Mucosa of stomach (tissue), 1 donor: ENCODE measurements around the gene MRPS6.

Experiments
- H3K27me3 ChIP-seq: one replicate; pipeline ENCODE4 v1.7.0; 2013; ENCODE audit warnings: mild to moderate bottlenecking, low read length; ENCODE audit not compliant: control insufficient read depth, insufficient read depth
- H3K36me3 ChIP-seq: one replicate; pipeline ENCODE4 v1.7.0; 2013; ENCODE audit warnings: low read length; ENCODE audit not compliant: control insufficient read depth, insufficient read depth
- H3K4me1 ChIP-seq: one replicate; pipeline ENCODE4 v1.7.0; 2013; ENCODE audit warnings: mild to moderate bottlenecking, low read length; ENCODE audit not compliant: control insufficient read depth, insufficient read depth
- H3K4me3 ChIP-seq: one replicate; pipeline ENCODE4 v1.7.0; 2013; ENCODE audit warnings: low read length
- H3K9ac ChIP-seq: one replicate; pipeline ENCODE4 v1.7.0; 2013; ENCODE audit warnings: mild to moderate bottlenecking, low read length, moderate library complexity
- H3K9me3 ChIP-seq: one replicate; pipeline ENCODE4 v1.7.0; 2013; ENCODE audit warnings: mild to moderate bottlenecking, low read length, moderate library complexity; ENCODE audit not compliant: control insufficient read depth
- donor health status: Pancreatic carcinoma.

MRPS6 gene

DNA sequence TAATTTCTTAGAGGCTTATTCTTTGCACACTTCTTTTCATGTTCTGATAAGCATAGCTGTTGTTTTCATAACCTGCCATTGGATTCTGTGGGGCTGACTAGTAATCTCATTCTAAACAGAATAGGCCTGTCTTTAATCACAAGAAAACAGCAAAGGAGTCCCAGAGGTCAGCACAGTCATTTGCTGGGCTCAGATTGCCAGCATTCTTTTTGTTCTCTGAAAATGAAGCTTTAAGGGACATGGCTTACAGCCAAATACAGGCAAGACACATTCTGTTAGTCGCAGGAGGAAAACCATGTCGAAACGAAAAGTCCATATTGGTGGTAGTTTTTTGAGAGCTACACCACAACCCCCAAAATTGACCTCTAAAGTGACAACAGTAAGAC is 75.0 kb downstream of the MRPS6 start:
- Histone ChIP-seq H3K9ac (no peak overlapping the region), H3K4me3 (no peak overlapping the region), H3K36me3 (no peaks in the 10 kb centered on the region), H3K9me3 (no peaks in the 10 kb centered on the region), H3K4me1 (no peaks in the 10 kb centered on the region), H3K27me3 (no peaks in the 10 kb centered on the region)

DNA sequence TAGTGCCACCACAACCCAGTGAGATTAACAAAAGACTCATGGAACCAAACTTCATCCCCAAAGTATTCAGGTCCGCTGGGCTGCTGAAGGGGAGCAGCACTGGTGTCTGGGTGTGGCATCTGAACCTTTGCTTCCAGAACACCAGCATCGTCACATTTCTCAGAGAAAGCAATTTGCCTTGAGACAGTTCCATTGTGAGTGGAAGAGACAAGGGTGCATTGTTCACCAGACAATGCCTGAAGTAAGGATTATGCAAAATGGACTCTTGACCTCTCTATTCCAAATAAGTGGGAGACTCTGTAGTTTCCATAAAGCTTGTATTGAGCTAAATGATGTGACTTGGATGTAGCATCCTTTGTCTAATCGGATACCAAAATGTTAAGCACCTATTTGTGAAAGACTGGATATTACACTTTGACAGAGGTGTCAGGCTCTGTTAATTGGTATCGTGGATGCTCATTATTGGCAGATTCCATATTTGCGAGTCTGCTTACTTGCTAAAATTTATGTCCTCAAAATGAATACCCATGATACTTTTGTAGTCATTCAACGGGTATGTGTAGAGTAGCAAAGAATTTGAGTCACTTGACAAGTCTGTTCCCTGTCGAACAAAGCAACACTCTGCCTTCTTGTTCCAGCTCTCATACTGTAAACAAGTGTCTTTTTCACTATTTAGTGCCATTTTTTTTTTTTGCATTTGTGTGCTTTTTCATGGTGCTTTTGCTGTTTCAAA is 75.6 kb downstream of the MRPS6 start:
- Histone ChIP-seq H3K9me3 (no peaks in the 10 kb centered on the region), H3K4me3 (no peak overlapping the region), H3K4me1 (no peaks in the 10 kb centered on the region), H3K36me3 (no peaks in the 10 kb centered on the region), H3K27me3 (no peaks in the 10 kb centered on the region), H3K9ac (no peak overlapping the region)

DNA sequence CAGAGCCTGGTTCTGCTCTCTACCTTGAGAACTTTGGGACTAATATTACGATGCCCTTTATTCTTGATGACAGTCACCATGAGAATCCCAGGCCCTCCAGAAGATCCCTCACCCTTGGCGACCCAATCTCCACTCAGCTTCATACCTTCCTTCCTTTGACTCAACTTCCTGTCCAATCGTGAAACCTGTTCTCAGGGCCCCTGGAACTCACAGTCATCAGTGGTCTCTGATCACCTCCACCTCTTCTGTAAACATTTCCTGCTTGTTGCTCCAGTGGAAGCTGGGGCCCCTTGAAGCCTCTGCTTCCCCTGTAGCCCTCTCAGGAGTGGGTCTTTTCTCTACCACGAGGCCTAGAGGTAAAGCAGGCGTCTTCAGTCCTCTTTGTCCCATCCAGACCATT is 79.1 kb downstream of the MRPS6 start:
- Histone ChIP-seq H3K9ac (no peak overlapping the region), H3K36me3 (no peaks in the 10 kb centered on the region), H3K4me3 (no peak overlapping the region), H3K4me1 (no peaks in the 10 kb centered on the region), H3K27me3 (no peaks in the 10 kb centered on the region), H3K9me3 (no peaks in the 10 kb centered on the region)

DNA sequence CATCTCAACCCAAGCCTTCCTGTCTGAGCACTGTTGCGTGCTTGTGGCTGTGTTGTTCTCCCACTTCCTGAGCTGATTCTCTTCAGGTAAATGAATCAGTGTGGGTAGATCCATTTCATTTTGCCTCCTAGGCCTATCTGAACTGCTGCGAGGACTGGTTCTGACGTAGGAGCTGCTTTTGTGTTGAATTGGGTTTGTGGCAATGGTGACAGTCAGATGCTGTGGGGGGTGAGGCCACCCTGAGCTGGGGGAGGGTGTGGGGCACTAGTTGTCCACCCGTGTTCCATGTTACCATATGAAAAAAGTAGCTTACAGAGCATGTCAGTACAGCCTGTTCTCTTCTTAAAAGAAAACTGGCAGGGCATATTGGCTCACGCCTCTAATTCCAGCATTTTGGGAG is 81.5 kb downstream of the MRPS6 start:
- Histone ChIP-seq H3K27me3 (no peaks in the 10 kb centered on the region), H3K9ac (no peak overlapping the region), H3K9me3 (no peaks in the 10 kb centered on the region), H3K4me1 (no peaks in the 10 kb centered on the region), H3K36me3 (no peaks in the 10 kb centered on the region), H3K4me3 (no peak overlapping the region)

DNA sequence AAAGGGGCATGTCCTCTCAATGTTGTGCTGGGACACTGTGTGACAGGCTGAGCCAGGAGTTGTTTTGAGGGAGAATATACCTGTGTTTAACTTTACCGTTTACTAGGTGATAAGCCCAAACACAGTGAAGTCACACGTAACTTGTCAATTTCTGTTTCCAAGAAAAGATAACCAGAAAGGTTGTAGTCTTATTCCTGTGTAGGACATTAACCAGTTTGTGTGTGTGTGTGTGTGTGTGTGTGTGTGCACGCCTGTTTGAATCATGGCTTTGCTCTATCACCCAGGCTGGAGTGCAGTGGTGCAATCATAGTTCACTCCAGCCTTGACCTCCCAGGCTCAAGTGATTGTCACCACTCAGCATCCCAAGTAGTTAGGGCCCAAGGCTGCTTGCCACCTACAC is 83.6 kb downstream of the MRPS6 start:
- Histone ChIP-seq H3K36me3 (no peaks in the 10 kb centered on the region), H3K27me3 (no peaks in the 10 kb centered on the region), H3K9me3 (no peaks in the 10 kb centered on the region), H3K4me1 (no peaks in the 10 kb centered on the region), H3K4me3 (no peak overlapping the region), H3K9ac (no peak overlapping the region)

DNA sequence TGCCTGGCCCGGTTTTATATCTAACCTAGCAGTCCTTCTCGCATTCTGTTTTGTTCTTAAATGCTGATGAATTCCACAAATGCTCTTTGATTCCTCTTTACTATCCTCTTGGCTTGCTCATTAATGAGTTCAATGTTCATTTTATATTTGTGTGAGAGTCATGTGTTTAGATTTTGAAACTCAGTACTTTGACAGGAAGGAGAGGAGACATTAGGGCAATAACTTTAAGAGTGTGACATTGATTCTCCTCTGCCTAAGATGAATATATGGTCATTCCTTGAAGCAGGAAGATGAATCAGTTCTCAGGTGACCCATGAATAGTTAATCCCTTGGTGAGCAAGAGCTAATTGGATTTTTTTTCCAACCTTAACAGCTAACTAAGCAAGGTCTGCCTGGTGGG is 84.1 kb downstream of the MRPS6 start:
- Histone ChIP-seq H3K4me1 (no peaks in the 10 kb centered on the region), H3K9me3 (no peaks in the 10 kb centered on the region), H3K4me3 (no peak overlapping the region), H3K9ac (no peak overlapping the region), H3K27me3 (no peaks in the 10 kb centered on the region), H3K36me3 (no peaks in the 10 kb centered on the region)

DNA sequence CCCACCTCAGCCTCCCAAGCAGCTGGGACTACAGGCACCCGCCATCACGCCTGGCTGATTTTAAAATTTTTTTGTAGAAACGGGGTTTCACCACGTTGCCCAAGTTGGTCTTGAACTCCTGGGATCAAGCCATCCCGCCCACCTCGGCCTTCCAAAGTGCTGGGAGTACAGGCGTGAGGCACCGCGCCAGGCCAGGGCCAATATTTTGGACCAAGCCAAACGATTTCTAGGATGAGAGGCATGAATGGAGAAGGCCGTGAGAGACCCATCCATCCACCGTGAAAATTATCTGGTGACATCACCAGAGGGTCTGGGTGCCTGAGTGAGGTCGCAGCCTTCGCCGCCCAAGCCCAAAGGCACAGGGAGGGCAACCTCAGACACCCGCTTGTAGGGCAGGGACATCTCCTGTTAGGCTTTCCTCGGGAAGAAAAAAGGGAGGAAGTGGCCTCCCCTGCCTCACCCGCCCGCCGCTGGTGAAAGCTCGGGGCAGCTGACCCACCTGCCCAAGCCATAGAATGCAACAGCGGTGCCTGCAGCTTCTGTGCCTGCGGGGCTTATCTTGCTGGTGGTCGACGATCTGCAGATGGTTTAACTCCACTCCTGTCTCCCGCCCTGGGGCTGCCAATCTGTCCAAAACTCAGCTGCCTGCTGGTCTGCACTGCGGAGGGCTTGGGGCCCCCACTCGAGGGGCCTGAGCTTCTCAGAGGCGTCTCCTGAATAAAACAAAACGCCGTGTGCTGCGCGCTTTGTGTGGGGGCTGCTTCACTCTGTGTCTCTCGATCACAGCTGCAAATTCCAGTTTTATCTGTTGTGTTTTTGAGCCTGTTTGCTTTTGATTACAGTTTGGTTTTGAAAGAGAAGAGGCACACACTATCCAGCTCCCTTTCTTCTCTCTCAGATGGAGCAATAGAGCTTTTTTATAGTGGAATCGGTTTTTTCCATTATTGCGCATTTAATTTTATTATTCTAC is 85.8 kb downstream of the MRPS6 start:
- no peak overlapping the region for H3K4me3 ChIP-seq
- no peaks in the 10 kb centered on the region for H3K9me3 ChIP-seq
- H3K9ac ChIP-seq = no peak overlapping the region
- no peaks in the 10 kb centered on the region for H3K36me3 ChIP-seq
- H3K27me3 ChIP-seq = no peaks in the 10 kb centered on the region
- no peaks in the 10 kb centered on the region for H3K4me1 ChIP-seq

DNA sequence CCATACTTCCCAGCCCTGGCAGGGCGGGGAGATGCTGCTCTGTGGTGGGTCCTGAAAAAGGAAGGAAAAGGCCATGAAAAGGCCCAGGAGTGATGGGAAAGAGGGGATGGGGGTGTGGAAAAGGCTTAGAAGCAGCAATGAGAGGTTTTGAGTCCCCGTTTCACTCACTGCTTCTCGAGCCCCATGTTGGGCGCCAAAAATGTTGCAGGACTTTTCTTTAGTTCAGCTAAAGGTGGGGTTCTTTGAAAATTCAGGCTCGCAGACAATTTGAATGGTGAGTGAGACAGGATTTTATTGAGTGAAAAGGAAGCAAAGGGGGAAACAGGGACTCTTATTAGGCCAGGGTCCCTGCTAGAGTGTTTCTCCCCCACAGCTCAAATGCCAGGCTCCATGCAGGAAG is 93.1 kb downstream of the MRPS6 start:
- no peaks in the 10 kb centered on the region for H3K27me3 ChIP-seq
- H3K9ac ChIP-seq = no peak overlapping the region
- H3K4me1 ChIP-seq = no peaks in the 10 kb centered on the region
- no peaks in the 10 kb centered on the region for H3K36me3 ChIP-seq
- no peak overlapping the region for H3K4me3 ChIP-seq
- peaks cover 8% of the 10 kb centered on the region for H3K9me3 ChIP-seq

DNA sequence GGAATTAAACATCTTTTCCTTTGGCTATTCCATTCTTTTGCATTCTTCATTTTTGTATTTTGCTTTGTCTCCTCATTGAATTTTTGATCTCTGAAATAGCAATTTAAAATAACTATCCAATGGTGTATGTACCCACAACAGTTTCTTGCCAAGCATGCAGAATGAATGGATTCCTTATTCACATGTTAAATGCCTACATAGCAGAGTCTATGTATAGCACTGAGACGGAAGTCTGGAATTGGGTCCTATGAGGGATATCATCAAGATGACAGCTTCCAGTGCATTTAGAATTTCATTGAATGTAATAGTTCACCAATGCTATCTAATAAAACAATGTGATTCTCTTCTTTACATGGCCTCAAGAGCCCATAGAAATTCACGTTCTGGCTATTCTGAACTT is 97.5 kb downstream of the MRPS6 start:
- Histone ChIP-seq H3K4me1 (no peaks in the 10 kb centered on the region), H3K27me3 (no peaks in the 10 kb centered on the region), H3K4me3 (no peak overlapping the region), H3K36me3 (no peaks in the 10 kb centered on the region), H3K9me3 (peaks cover 8% of the 10 kb centered on the region), H3K9ac (no peak overlapping the region)

DNA sequence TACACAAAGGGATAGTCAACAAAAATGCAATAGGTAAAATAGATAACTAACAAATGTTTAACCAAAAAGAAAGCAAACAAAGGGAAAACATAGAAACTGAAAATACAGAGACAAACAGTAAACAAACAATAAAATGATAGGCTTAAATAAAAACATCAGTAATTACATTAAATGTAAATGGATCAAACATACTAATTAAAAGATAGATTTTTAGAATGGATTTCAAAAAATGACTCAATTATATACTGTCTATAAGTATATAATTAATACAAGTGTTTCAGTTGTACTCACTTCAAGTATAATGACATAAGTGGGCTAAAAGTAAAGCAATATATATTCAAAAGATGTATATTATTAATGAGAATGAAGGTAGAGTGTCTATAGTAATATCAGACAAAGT is 101.1 kb downstream of the MRPS6 start:
- H3K36me3 ChIP-seq = no peaks in the 10 kb centered on the region
- no peaks in the 10 kb centered on the region for H3K4me1 ChIP-seq
- no peaks in the 10 kb centered on the region for H3K27me3 ChIP-seq
- H3K9me3 ChIP-seq = no peaks in the 10 kb centered on the region
- H3K4me3 ChIP-seq = no peak overlapping the region
- no peak overlapping the region for H3K9ac ChIP-seq

DNA sequence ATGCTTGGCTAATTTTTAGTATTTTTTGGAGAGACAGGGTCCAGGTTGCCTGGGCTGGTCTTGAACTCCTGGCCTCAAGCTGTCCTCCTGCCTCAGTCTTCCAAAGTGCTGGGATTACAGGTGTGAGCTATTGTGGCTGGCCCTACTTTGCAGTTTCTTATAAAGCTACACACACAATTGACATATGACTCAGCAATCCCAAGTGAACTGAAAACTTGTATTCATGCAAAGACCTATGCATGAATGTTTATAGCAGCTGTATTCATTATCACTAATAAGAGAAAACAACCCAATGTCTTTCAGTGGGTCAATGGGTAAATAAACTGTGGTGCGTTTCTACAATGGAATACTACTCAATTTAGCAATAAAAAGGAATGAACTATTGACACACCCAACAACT is 103.1 kb downstream of the MRPS6 start:
- no peaks in the 10 kb centered on the region for H3K4me1 ChIP-seq
- H3K9me3 ChIP-seq = no peaks in the 10 kb centered on the region
- no peak overlapping the region for H3K9ac ChIP-seq
- H3K36me3 ChIP-seq = no peaks in the 10 kb centered on the region
- no peak overlapping the region for H3K4me3 ChIP-seq
- no peaks in the 10 kb centered on the region for H3K27me3 ChIP-seq

DNA sequence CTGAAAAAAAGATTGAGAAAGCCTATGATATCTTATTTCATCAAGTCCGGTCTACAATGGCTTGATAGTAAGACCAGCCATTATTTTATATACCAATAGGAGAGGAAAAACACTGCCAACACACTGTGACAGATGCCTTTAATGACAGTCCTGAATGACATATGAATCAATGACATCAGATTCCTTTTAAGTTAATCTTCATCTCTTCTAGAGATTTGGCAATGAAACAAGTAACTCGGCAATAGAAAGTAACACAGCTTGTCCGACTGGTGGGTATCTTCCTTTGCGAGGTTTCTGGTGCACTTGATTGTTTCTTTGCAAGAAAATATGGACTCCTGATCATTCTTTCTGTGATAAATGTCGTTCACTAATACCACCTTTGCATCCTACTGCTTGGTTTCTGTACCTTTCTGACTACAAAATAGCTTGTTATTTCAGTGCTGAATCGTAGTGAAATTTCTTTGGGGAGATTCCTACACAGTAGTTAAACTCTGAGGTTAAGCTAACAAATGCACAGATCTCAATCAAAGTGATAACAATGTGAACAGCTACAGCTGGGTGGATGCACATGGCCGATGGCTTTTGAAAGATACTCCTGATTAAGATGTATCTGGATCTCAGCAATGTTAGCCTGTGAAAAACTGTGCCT is 104.7 kb downstream of the MRPS6 start:
- Histone ChIP-seq H3K9ac (no peak overlapping the region), H3K4me3 (no peak overlapping the region), H3K27me3 (no peaks in the 10 kb centered on the region), H3K9me3 (no peaks in the 10 kb centered on the region), H3K4me1 (no peaks in the 10 kb centered on the region), H3K36me3 (no peaks in the 10 kb centered on the region)
